Activated T-cell treated with anti-CD3 and anti-CD28 coated beads for 4 hours (primary cell): ENCODE results near the gene ANKH.

ENCODE experiments used
- DNase-seq: peaks from one replicate; pipeline ENCODE4 v3.0.0-alpha.2; 2020

Gene ANKH

DNA sequence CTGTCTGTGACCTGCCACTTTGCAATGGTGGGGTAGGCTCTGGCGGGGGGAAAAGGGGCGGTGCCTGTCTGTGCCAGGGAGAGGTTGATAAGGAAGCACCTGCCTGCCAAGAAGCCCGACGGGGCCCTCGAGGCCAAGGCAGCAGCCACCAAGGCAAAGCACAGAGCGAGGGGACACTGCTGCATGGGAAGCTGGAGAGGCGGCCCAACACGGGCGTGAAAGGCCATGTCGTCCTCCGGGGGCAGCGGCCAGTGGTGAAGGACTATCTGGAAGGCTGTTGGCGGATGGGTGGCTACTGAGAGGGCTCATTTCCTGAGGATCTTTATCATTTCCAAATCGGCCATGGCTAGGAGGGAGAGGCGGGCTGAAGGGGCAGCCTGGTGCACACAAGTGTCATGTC is 140.7 kb downstream of the ANKH start:
- DNase-seq, result no peak

DNA sequence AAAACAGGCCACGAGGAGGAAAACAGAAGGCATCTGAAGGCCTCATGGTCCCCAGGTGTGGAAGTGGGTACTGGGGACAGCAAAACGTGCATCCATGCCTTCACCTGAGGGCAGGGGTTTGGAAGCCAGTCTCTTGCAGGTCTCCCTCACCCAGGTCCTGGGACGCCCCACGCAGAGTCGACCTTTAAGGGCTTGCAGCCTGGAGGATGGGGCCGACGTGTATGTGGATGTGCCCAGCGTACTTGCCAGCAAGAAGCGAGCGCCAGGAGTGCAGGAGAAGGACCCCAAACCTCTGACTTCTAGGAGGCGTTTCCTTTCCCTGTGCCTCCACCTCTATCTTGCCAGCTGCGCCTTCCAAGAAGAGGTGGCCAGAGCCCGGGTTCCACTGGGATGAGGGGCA is 141.1 kb downstream of the ANKH start:
- no peak for DNase-seq

- no peak for DNase-seq
Measured at GRCh38 chr5:14729448-14730385, 141.9 kb downstream of the ANKH start.

DNA sequence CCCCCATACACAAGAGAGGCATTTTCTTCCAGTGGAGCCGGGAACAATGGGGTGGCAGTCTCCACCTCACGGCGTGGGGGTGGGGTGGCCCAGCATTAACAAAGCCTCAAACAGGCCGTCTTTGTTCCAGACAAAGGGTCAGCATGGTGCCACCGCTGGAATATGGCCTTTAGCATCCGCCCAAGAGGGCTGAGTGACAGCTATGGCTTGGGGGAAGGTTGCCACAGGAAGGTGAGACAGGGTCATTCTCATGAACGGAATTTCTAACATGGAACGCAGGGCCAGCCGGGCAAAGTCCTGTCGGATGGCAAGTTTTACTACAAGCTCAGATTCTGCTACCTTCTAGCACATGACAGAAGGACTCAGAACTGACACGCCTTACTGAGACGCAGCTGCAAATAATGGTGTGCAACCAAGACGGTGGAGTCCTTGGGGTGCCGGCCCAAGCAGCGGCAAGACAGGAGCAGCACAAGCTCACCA is 143.1 kb downstream of the ANKH start:
- DNase-seq, result no peak

- DNase-seq, result no peak
Measured at GRCh38 chr5:14727928-14728458, 143.6 kb downstream of the ANKH start.

DNA sequence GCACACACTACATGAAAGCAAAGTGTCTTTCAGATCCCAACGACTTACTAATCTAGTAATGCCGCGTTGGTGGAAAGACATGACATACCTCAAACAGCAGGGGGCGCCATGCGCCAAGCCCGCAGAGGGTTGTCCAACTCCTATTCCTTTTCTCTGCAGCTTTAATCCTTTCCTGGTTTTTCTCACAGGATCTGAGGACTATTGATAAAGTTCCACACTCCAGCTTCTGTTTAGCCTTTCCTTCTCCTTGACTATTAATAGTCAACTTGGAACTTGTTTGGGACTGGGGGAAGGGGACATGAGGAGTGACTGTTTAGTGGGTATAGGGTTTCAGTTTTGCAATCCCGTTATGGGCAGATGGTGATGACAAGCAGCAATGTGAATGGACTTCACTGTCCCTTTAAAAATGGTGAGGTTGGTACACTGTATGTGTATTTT is 144.1 kb downstream of the ANKH start:
- peak; percentile 60 for DNase-seq

GRCh38 chr5:14726066-14726838 is 145.3 kb downstream of the ANKH start:
- no peak for DNase-seq

DNA sequence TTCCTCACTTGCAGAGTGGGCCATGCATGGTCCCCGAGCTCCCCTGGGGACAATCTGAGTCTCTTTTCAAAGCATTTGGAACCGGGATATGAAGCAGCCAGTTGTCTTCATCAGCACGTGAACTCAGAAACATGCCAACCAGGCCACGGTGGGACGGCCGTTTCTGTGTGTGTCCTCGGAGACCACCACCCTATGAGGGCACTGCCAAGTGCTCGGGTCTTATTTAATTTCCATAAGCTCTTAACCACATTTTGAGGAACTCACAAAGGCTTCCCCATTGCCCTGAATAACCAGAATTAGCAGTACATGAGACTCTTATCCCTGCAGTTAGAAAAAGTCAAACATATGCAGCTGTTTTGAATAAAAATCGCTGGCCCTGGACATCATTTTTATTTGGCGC is 146.9 kb downstream of the ANKH start:
- DNase-seq, result no peak

DNA sequence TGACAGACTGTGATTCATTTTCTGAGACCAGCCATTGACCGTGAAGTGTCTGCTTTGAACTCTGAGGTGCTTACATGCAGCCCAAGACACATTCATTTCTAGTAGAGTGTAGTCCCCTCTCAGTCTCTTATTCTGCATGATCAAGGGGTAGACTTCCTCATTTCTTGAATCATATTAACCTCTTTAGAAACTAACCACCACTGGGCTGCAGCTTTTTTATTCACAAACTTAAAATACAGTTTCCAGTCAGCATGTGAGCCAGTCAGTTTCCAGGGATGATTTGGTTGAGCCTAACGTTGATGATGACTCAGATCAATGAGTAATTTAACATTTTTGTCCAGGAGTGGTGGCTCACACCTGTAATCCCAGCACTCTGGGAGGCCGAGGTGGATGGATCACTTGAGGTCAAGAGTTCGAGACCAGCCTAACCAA is 147.9 kb downstream of the ANKH start:
- DNase-seq, result no peak

DNA sequence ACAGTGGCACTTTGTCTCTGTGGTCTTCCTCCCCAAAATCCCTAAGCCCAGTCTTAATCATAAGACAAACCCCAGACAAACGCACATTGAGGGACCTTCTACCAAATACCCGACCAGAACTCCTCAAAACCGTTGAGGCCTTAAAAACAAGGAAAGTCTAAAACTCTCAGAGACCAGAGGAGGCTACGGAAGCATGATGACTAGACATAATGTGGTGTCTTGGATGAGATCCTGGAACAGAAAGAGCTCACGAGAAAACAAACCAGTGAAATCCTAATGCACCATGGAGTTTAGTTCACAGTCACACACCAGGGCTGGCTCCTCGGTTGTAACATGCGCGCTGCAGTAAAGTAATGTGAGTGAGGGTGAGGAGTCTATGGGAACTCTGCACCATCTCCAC is 148.7 kb downstream of the ANKH start:
- no peak for DNase-seq

GRCh38 chr5:14721990-14722656 is 149.5 kb downstream of the ANKH start:
- no peak for DNase-seq

DNA sequence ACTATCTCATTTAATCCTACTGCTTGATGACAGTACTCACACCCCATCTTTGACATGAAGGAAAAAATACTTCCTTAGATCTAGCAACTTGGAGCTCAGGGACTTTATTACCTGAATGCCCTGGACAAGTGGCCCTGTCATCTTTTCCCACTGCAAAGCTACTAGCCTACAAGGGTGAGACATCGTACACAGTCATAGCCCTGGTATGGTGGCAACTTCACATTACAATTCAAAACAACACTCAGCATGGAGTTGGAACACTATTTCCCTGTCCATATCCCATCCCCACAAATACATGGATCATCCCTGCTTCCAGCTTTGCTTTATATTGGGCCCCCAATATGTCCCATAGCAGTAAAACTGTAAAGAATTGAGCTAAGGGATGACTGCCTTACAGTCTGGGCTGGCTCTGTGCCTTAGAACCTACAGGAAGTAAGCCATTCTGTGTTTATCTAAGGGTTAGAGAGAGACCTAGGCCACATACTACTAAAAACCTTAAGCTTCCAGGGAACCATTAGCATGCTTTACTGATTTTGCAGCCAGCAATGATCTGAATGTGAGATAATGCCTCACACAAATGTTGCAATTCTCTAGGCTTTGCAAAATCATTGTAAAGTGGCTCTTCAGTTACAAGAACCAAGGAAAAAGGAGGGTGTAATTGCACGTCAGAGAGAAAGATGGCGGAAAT is 151.2 kb downstream of the ANKH start:
- no peak for DNase-seq

DNA sequence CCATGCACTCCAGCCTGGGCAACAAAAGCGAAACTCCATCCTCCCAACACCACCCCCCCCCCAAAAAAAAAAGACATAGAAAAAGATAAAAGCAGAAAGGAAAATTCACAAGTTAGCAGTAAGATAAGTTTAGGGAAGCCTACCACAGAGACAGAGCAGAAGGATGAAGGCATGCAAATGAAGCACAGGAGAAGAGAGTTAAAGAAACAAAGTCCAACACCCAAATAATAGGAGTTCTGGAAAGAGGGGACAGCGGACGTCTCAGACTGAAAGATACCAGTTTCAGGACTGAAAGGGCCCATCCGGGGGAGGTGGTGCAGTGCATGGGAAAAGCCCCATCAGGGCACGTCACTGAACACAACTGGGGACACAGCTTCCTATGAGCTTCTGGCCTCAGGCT is 152.8 kb downstream of the ANKH start:
- DNase-seq, result no peak

GRCh38 chr5:14716755-14717752 is 154.5 kb downstream of the ANKH start:
- DNase-seq, result no peak

- DNase-seq, result no peak
Measured at GRCh38 chr5:14715481-14715880, 156.1 kb downstream of the ANKH start.

GRCh38 chr5:14714706-14715105 is 156.9 kb downstream of the ANKH start:
- no peak for DNase-seq

DNA sequence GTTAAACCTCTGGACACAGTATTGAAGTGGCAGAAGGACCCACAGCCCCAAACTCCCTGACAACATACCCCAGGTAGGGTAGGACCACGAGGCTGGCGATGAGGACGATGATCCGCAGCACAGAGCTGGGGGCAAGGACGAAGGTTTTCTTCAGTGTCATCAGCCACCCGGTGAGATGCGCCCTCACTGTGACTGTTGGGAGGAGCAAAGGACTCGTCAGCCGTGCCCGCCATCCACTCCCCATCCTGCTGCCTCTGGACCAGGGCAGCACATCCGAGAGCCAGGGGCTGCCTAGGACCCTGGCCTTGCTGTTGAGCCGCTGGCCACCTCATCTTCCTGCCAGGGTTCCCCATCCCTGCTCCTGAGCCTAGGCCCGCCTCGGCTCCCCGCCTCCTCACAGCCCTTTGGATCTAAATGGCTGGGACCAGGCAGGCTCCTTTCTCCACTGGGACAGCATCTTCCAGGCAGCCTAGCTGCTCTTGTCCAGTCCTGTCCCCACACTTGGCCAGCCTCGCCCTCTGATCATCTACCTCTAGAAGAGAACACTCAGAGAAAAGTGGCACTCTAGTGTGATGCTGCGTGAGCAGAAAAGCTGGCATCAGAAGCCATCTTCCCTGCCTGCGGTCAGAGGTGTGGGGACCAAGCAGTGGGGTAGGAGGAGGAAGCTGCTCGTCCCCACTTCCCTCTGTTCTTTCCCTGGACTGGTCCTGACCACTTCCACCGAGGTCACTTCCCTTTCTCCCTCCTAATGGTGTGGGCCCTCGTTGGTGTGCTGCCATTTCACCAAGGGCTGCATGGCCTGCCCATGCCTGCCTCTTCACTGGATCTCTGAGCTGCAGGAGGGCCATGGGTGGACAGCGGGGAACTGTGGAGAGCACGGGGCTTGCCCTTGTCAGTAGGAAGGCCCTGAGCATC is 157.8 kb downstream of the ANKH start:
- DNase-seq, result no peak

- DNase-seq, result no peak
Measured at GRCh38 chr5:14712666-14713065, 158.9 kb downstream of the ANKH start.

- no peak for DNase-seq
Measured at GRCh38 chr5:14712131-14712530, 159.4 kb downstream of the ANKH start.
